Hepatocyte (in vitro differentiated cells): Measurements from ENCODE around the gene SND1. TPM values are rescaled to one million over a fixed set of nuclear protein-coding genes. Genes with fewer than 3 reads are reported as not detected.
A peak's percentile ranks its signal among the peaks of the same experiment; 100 is the strongest.

Experiments used
- DNase-seq: peaks from one replicate; pipeline ENCODE4 v3.0.0-alpha.2; 2016; ENCODE audit warnings: low spot score
- H2AFZ ChIP-seq: fragments of 200-600 bp; sonication (generic); 2 replicates; pipeline ENCODE4 v1.6.0; 2016; ENCODE audit warnings: antibody characterized with exemption, mild to moderate bottlenecking
- H3K27ac ChIP-seq: fragments of 200-600 bp; sonication (generic); 2 replicates; pipeline ENCODE4 v1.5.1; 2016; ENCODE audit warnings: mild to moderate bottlenecking
- H3K27me3 ChIP-seq: fragments of 200-600 bp; sonication (generic); 2 replicates; pipeline ENCODE4 v1.6.1; 2016
- H3K36me3 ChIP-seq: fragments of 200-600 bp; sonication (generic); replicated peaks from 2 replicates; pipeline ENCODE4 v1.5.1; 2016; ENCODE audit warnings: low read depth; ENCODE audit not compliant: insufficient read depth
- H3K4me1 ChIP-seq: fragments of 200-600 bp; sonication (generic); 2 replicates; pipeline ENCODE4 v1.5.1; 2016; ENCODE audit warnings: mild to moderate bottlenecking, moderate library complexity; ENCODE audit not compliant: insufficient read depth
- H3K4me2 ChIP-seq: fragments of 200-600 bp; sonication (generic); 2 replicates; pipeline ENCODE4 v1.6.0; 2016
- H3K4me3 ChIP-seq: fragments of 200-600 bp; sonication (generic); 2 replicates; pipeline ENCODE4 v1.5.1; 2016; ENCODE audit warnings: mild to moderate bottlenecking
- H3K79me2 ChIP-seq: fragments of 200-600 bp; sonication (generic); 2 replicates; pipeline ENCODE4 v1.6.0; 2017; ENCODE audit warnings: mild to moderate bottlenecking
- H3K9me2 ChIP-seq: fragments of 200-600 bp; sonication (generic); replicated peaks from 2 replicates; pipeline ENCODE4 v1.6.0; 2017; ENCODE audit warnings: mild to moderate bottlenecking; ENCODE audit not compliant: insufficient read depth
- H3K9me3 ChIP-seq: fragments of 200-600 bp; sonication (generic); 2 replicates; pipeline ENCODE4 v1.5.1; 2016; ENCODE audit warnings: low read depth, mild to moderate bottlenecking
- H4K20me1 ChIP-seq: fragments of 200-600 bp; sonication (generic); 2 replicates; pipeline ENCODE4 v1.6.0; 2016; ENCODE audit warnings: mild to moderate bottlenecking; ENCODE audit not compliant: insufficient read depth, poor library complexity, severe bottlenecking
- EZH2 ChIP-seq: fragments of 200-600 bp; sonication (generic); IDR thresholded peaks from 2 replicates; pipeline ENCODE4 v1.6.1; 2016; ENCODE audit warnings: antibody characterized with exemption, mild to moderate bottlenecking, borderline replicate concordance
- EZH2phosphoT487 ChIP-seq: fragments of 200-600 bp; sonication (generic); IDR thresholded peaks from one replicate; pipeline ENCODE4 v1.6.1; 2018; ENCODE audit warnings: antibody characterized with exemption, mild to moderate bottlenecking, low read depth, moderate library complexity; ENCODE audit not compliant: unreplicated experiment, severe bottlenecking
- WGBS: methylation state at CpG from one replicate; pipeline ENCODE4 v1.1.6; 2016; ENCODE audit warnings: low lambda C conversion rate; ENCODE audit errors: missing lambda C conversion rate; 5-methylcytosine and 5-hydroxymethylcytosine counted together
- polyA plus RNA-seq: library from polyadenylated mRNA; unstranded; fragments of >200 nt; fragmentation: Nextera tagmentation; extraction: Ambion mirVana; gene quantifications from 2 replicates; pipeline ENCODE4 v1.2.1, GENCODE V29; 2016
- total RNA-seq: library from RNA; depleted of rRNA; stranded (reverse); fragments of >200 nt; gene quantifications from 2 replicates; pipeline ENCODE4 v1.2.3, GENCODE V29; 2014
- TF ChIP-seq, protein P1 (sequence below): fragments of 200-600 bp; sonication (generic); IDR thresholded peaks from 2 replicates; pipeline ENCODE4 v1.5.1; 2016; ENCODE audit warnings: antibody characterized with exemption, mild to moderate bottlenecking; ENCODE audit not compliant: poor library complexity

Gene SND1
- total and polyA plus RNA-seq, 2 experiments from 2014 or later = 141 to 200 TPM

DNA sequence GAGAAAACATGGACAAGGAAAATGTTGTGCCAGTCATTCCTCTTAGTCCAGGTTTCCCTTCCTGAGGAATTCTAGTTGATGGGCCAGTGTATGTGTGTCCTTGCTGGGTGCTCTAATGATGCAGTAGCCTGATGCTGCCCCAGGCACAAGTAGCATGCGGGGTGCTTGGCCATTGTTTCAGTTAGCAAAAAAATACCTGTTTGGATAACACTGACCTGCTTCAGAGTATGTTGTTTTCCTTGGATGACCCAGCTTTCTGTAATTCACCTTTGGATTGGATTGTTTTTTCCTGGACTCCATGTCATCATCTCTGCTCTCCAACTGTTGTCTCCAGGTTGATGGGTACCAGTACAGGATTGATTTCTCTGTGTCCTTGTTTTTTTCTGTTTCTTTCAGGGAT, 169.2 kb downstream of the SND1 start:
- peaks cover 11% of the 10 kb centered on the region for H3K4me1 ChIP-seq
- H3K27ac ChIP-seq = peak overlapping the region; percentile 91
- peaks cover 89% of the 10 kb centered on the region for H3K79me2 ChIP-seq
- peak overlapping the region; percentile 63 for H3K4me2 ChIP-seq
- H2AFZ ChIP-seq = no peak overlapping the region
- 59% methylated on average over 1 of the region's 1 CpG for WGBS
- H4K20me1 ChIP-seq = peaks cover 7% of the 10 kb centered on the region
- no peaks in the 10 kb centered on the region for H3K9me2 ChIP-seq
- H3K27me3 ChIP-seq = no peaks in the 10 kb centered on the region
- TF ChIP-seq EZH2 = no peak
- TF ChIP-seq EZH2phosphoT487 = no peak
- TF ChIP-seq, protein P1, sequence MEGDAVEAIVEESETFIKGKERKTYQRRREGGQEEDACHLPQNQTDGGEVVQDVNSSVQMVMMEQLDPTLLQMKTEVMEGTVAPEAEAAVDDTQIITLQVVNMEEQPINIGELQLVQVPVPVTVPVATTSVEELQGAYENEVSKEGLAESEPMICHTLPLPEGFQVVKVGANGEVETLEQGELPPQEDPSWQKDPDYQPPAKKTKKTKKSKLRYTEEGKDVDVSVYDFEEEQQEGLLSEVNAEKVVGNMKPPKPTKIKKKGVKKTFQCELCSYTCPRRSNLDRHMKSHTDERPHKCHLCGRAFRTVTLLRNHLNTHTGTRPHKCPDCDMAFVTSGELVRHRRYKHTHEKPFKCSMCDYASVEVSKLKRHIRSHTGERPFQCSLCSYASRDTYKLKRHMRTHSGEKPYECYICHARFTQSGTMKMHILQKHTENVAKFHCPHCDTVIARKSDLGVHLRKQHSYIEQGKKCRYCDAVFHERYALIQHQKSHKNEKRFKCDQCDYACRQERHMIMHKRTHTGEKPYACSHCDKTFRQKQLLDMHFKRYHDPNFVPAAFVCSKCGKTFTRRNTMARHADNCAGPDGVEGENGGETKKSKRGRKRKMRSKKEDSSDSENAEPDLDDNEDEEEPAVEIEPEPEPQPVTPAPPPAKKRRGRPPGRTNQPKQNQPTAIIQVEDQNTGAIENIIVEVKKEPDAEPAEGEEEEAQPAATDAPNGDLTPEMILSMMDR = no peak
- no peaks in the 10 kb centered on the region for H3K9me3 ChIP-seq
- DNase-seq = no peak
- H3K4me3 ChIP-seq = no peak overlapping the region
- H3K36me3 ChIP-seq = no peaks in the 10 kb centered on the region

- H3K9me3 ChIP-seq = no peaks in the 10 kb centered on the region
- peak overlapping the region; percentile 31 for H3K27ac ChIP-seq
- no peak overlapping the region for H3K4me2 ChIP-seq
- H3K9me2 ChIP-seq = no peaks in the 10 kb centered on the region
- peak; percentile 39 for DNase-seq
- no peaks in the 10 kb centered on the region for H3K27me3 ChIP-seq
- H3K4me3 ChIP-seq = no peak overlapping the region
- H3K36me3 ChIP-seq = no peaks in the 10 kb centered on the region
- H2AFZ ChIP-seq = no peak overlapping the region
- WGBS = 83% methylated on average over 5 of the region's 5 CpGs
- TF ChIP-seq EZH2 = no peak
- TF ChIP-seq, protein P1 = no peak
- no peak for TF ChIP-seq EZH2phosphoT487
- peaks cover 11% of the 10 kb centered on the region for H3K4me1 ChIP-seq
- peaks cover 88% of the 10 kb centered on the region for H3K79me2 ChIP-seq
- peaks cover 6% of the 10 kb centered on the region for H4K20me1 ChIP-seq
Observed at GRCh38 chr7:127822822-127823508, 171.0 kb downstream of the SND1 start.

DNA sequence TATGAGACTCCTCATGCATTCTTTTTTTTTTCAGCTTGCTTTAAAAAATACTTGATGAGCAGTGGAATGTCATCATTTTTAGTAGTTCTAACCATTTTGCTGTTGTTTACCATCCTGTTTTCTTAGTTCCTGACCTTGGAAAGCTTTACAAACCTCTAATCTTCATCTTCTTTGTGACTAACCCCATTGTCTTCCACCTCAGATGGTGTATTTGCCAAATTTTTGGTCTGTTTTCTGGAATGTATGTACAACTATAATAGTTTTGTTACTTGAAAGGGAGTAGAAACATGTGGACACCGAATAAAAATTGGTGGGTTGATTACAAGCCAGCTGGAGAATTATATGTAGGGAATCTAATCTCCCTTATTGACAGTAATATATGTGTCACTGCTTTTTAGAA, 172.7 kb downstream of the SND1 start:
- Histone ChIP-seq H3K4me1 (peaks cover 11% of the 10 kb centered on the region), H4K20me1 (peaks cover 6% of the 10 kb centered on the region), H3K4me2 (no peak overlapping the region), H3K9me3 (no peaks in the 10 kb centered on the region), H3K36me3 (no peaks in the 10 kb centered on the region), H3K79me2 (peaks cover 88% of the 10 kb centered on the region), H3K4me3 (no peak overlapping the region), H3K27me3 (no peaks in the 10 kb centered on the region), H3K9me2 (no peaks in the 10 kb centered on the region), H2AFZ (no peak overlapping the region), H3K27ac (no peak overlapping the region)
- no peak for DNase-seq
- TF ChIP-seq, protein P1 = no peak
- no peak for TF ChIP-seq EZH2
- no peak for TF ChIP-seq EZH2phosphoT487
- 61% methylated on average over 1 of the region's 1 CpG for WGBS
